ENCODE results near the gene FRMD4B.

Gene FRMD4B

GRCh38 chr3:69405067-69405466 lies 19.2 kb upstream of the FRMD4B start:
- DNase-seq (ENCODE audit: low read depth in 2 of 2) = no peak

GRCh38 chr3:69403454-69403853 lies 17.6 kb upstream of the FRMD4B start:
- no peak for DNase-seq (ENCODE audit: low read depth in 2 of 2)

- no peak for DNase-seq (ENCODE audit: low read depth in 2 of 2)
Observed at GRCh38 chr3:69400683-69401082, 14.8 kb upstream of the FRMD4B start.

GRCh38 chr3:69392850-69393249 lies 7.0 kb upstream of the FRMD4B start:
- no peak for DNase-seq (ENCODE audit: low read depth in 2 of 2)

GRCh38 chr3:69392415-69392814 lies 6.5 kb upstream of the FRMD4B start:
- no peak for DNase-seq (ENCODE audit: low read depth in 2 of 2)

- DNase-seq (ENCODE audit: low read depth in 2 of 2) = no peak
Observed at GRCh38 chr3:69391554-69391953, 5.7 kb upstream of the FRMD4B start.

- DNase-seq (ENCODE audit: low read depth in 2 of 2) = no peak
Observed at GRCh38 chr3:69390771-69391170, 4.9 kb upstream of the FRMD4B start.

- DNase-seq (ENCODE audit: low read depth in 2 of 2) = no peak
Observed at GRCh38 chr3:69389520-69390248, 3.8 kb upstream of the FRMD4B start.

GRCh38 chr3:69388241-69388640 lies 2.4 kb upstream of the FRMD4B start:
- DNase-seq (ENCODE audit: low read depth in 2 of 2) = no peak

- DNase-seq (ENCODE audit: low read depth in 2 of 2) = no peak
Observed at GRCh38 chr3:69386556-69387385, 883 bp upstream of the FRMD4B start.

- no peak for DNase-seq (ENCODE audit: low read depth in 2 of 2)
Observed at GRCh38 chr3:69385123-69385722, 665 bp downstream of the FRMD4B start.

GRCh38 chr3:69384326-69384725 lies 1.6 kb downstream of the FRMD4B start:
- no peak for DNase-seq (ENCODE audit: low read depth in 2 of 2)

GRCh38 chr3:69379661-69380060 lies 6.2 kb downstream of the FRMD4B start:
- DNase-seq (ENCODE audit: low read depth in 2 of 2) = no peak

GRCh38 chr3:69378112-69378802 lies 7.6 kb downstream of the FRMD4B start:
- no peak for DNase-seq (ENCODE audit: low read depth in 2 of 2)

- DNase-seq (ENCODE audit: low read depth in 2 of 2) = no peak
Observed at GRCh38 chr3:69377262-69377661, 8.6 kb downstream of the FRMD4B start.

- no peak for DNase-seq (ENCODE audit: low read depth in 2 of 2)
Observed at GRCh38 chr3:69376731-69377130, 9.2 kb downstream of the FRMD4B start.

GRCh38 chr3:69371816-69372215 lies 14.1 kb downstream of the FRMD4B start:
- DNase-seq (ENCODE audit: low read depth in 2 of 2) = no peak

- no peak for DNase-seq (ENCODE audit: low read depth in 2 of 2)
Observed at GRCh38 chr3:69370901-69371301, 15.0 kb downstream of the FRMD4B start.

GRCh38 chr3:69370156-69370883 lies 15.6 kb downstream of the FRMD4B start:
- DNase-seq (ENCODE audit: low read depth in 2 of 2) = peak in 1 of 2 donors; percentile 2

GRCh38 chr3:69368129-69368741 lies 17.7 kb downstream of the FRMD4B start:
- DNase-seq (ENCODE audit: low read depth in 2 of 2) = no peak

- DNase-seq (ENCODE audit: low read depth in 2 of 2) = no peak
Observed at GRCh38 chr3:69367586-69367985, 18.3 kb downstream of the FRMD4B start.
